Keratinocyte (primary cell): ENCODE measurements around the gene DCDC2. TPM values are rescaled to one million over a fixed set of nuclear protein-coding genes. Genes with fewer than 3 reads are reported as not detected.
"Not testable (repeated sequence)": the region's sequence is repeated elsewhere in the genome, so short reads cannot be mapped to it uniquely, and the experiment has no call there.

ENCODE experiments used
- DNase-seq: peaks from one replicate; pipeline ENCODE4 v3.0.0-alpha.2; 2011; ENCODE audit warnings: low read depth, missing footprints, low spot score
- FAIRE-seq: peaks from 2 replicates; lab custom pipeline; 2011; peaks lifted over from hg19 to GRCh38; lab: Jason Lieb, UNC
- H2AFZ ChIP-seq: 2 replicates; pipeline ENCODE4 v1.6.0; 2012; ENCODE audit warnings: low read length, control low read depth, inconsistent platforms; ENCODE audit not compliant: control insufficient read depth
- H3K27ac ChIP-seq: 2 replicates; pipeline ENCODE4 v1.5.1; 2011; ENCODE audit warnings: low read length; ENCODE audit not compliant: control insufficient read depth, insufficient read depth
- H3K27me3 ChIP-seq: 3 replicates; pipeline ENCODE4 v1.6.0; 2011; ENCODE audit warnings: low read length; ENCODE audit not compliant: control insufficient read depth, insufficient read depth; ENCODE audit errors: extremely low read depth
- H3K36me3 ChIP-seq, 2 experiments: 2 replicates in 1 of 2; 3 replicates in 1 of 2; pipeline ENCODE4 v1.5.1; 2011; ENCODE audit warnings: low read length in 2 of 2, mild to moderate bottlenecking in 1 of 2; ENCODE audit not compliant: control insufficient read depth in 2 of 2, insufficient read depth in 2 of 2; ENCODE audit errors: extremely low read depth in 1 of 2
- H3K4me1 ChIP-seq: 3 replicates; pipeline ENCODE4 v1.5.1; 2011; ENCODE audit warnings: low read length; ENCODE audit not compliant: control insufficient read depth, insufficient read depth; ENCODE audit errors: extremely low read depth
- H3K4me2 ChIP-seq: 3 replicates; pipeline ENCODE4 v1.6.0; 2011; ENCODE audit warnings: low read depth, low read length; ENCODE audit not compliant: control insufficient read depth, insufficient read depth; ENCODE audit errors: extremely low read depth
- H3K4me3 ChIP-seq, 3 experiments: fragments of 200-600 bp in 1 of 3; sonication (generic) in 1 of 3; 2 replicates in 2 of 3; 3 replicates in 1 of 3; pipeline ENCODE4 v1.5.1; 2011 to 2016; ENCODE audit warnings: low read length in 3 of 3, mild to moderate bottlenecking in 3 of 3, control low read depth in 2 of 3, inconsistent platforms in 1 of 3, low read depth in 1 of 3, mixed read lengths in 1 of 3, mixed run types in 1 of 3, moderate library complexity in 1 of 3; ENCODE audit not compliant: control insufficient read depth in 2 of 3, insufficient read depth in 2 of 3; ENCODE audit errors: extremely low read depth in 1 of 3
- H3K79me2 ChIP-seq: 2 replicates; pipeline ENCODE4 v1.6.0; 2012; ENCODE audit warnings: low read length; ENCODE audit not compliant: control insufficient read depth, insufficient read depth
- H3K9ac ChIP-seq: 3 replicates; pipeline ENCODE4 v1.6.0; 2011; ENCODE audit warnings: low read length; ENCODE audit not compliant: control insufficient read depth, insufficient read depth; ENCODE audit errors: extremely low read depth
- H3K9me1 ChIP-seq: 3 replicates; pipeline ENCODE4 v1.6.0; 2011; ENCODE audit warnings: low read length; ENCODE audit not compliant: control insufficient read depth, insufficient read depth; ENCODE audit errors: extremely low read depth
- H3K9me3 ChIP-seq: 2 replicates; pipeline ENCODE4 v1.5.1; 2012; ENCODE audit warnings: low read depth, low read length; ENCODE audit not compliant: control insufficient read depth
- H4K20me1 ChIP-seq: 3 replicates; pipeline ENCODE4 v1.6.0; 2011; ENCODE audit warnings: low read length; ENCODE audit not compliant: control insufficient read depth, insufficient read depth; ENCODE audit errors: extremely low read depth
- CTCF ChIP-seq, 3 experiments: IDR thresholded peaks in 1 of 3; conservative IDR thresholded peaks in 1 of 3; optimal IDR thresholded peaks in 1 of 3; 2 replicates in 2 of 3; 3 replicates in 1 of 3; pipeline versions ENCODE3 to v1.5.1; 2011; ENCODE audit warnings: low read length in 3 of 3, mild to moderate bottlenecking in 3 of 3, moderate library complexity in 2 of 3, control low read depth in 1 of 3, inconsistent platforms in 1 of 3; ENCODE audit not compliant: insufficient read depth in 2 of 3; ENCODE audit errors: extremely low read depth in 1 of 3
- EZH2 ChIP-seq: IDR thresholded peaks from one replicate; pipeline ENCODE4 v1.6.1; 2012; ENCODE audit warnings: inconsistent platforms, mild to moderate bottlenecking, low read length, moderate library complexity
- dilution Hi-C: fragments of 300-500 bp; cut with MboI; formaldehyde crosslinking; loops from one replicate; pipeline ENCODE4 v1.7.0; 2020; ENCODE audit warnings: low sequenced_read_pairs; ENCODE audit not compliant: extremely low pct_ligation_motif_present
- polyA plus RNA-seq, 5 experiments: library from polyadenylated mRNA; depleted of rRNA in 3 of 5; stranded (reverse) in 3 of 5; stranded (forward) in 1 of 5; unstranded in 1 of 5; fragments of >200 nt; gene quantifications; 1 replicate in 1 of 5; 2 replicates in 3 of 5; 3 replicates in 1 of 5; pipeline versions ENCODE4 v1.2.1 to v1.2.3, GENCODE V29; 2011 to 2012; ENCODE audit warnings: missing spikeins in 2 of 5, low read depth in 1 of 5, low replicate concordance in 1 of 5

Gene DCDC2
- polyA plus RNA-seq, 1 donor (not counting 4 experiments of a cell fraction or from before 2014, with no cell fraction given) = 0.10 TPM

GRCh38 chr6:24376871-24377270, 19.0 kb upstream of the DCDC2 start:
- Histone ChIP-seq H3K9me1 (no peaks in the 10 kb centered on the region), H3K4me2 (no peak overlapping the region), H3K9me3 (no peaks in the 10 kb centered on the region), H3K27me3 (no peaks in the 10 kb centered on the region), H3K9ac (no peak overlapping the region), H4K20me1 (no peaks in the 10 kb centered on the region), H3K4me3 (no peak overlapping the region), H3K4me1 (no peaks in the 10 kb centered on the region), H3K27ac (no peak overlapping the region), H2AFZ (no peak overlapping the region), H3K79me2 (no peaks in the 10 kb centered on the region), H3K36me3 (no peaks in the 10 kb centered on the region)
- no peak for DNase-seq
- dilution Hi-C loops = loop anchor here (25.0 kb wide), 1 partner anchor 90 kb away; no protein-coding TSS in a partner anchor
- no peak for FAIRE-seq
- TF ChIP-seq EZH2 = no peak
- no peak for TF ChIP-seq CTCF (optimal IDR thresholded peaks at IDR 0.05 in 1 of 3, IDR thresholded peaks at IDR 0.05 in 1 of 3, conservative IDR thresholded peaks at IDR 0.05 in 1 of 3; ENCODE audit: extremely low read depth in 1 of 3, insufficient read depth in 2 of 3, low read length in 3 of 3)

- TF ChIP-seq EZH2 = no peak
- no peaks in the 10 kb centered on the region for H3K9me1 ChIP-seq
- no peak overlapping the region for H3K9ac ChIP-seq
- H3K79me2 ChIP-seq = no peaks in the 10 kb centered on the region
- H3K27me3 ChIP-seq = no peaks in the 10 kb centered on the region
- H3K36me3 ChIP-seq = no peaks in the 10 kb centered on the region
- no peaks in the 10 kb centered on the region for H3K4me1 ChIP-seq
- H2AFZ ChIP-seq = no peak overlapping the region
- dilution Hi-C loops = loop anchor here (25.0 kb wide), 1 partner anchor 87 kb away; no protein-coding TSS in a partner anchor
- no peak for DNase-seq
- FAIRE-seq = no peak
- H3K4me2 ChIP-seq = no peak overlapping the region
- H3K4me3 ChIP-seq = no peak overlapping the region
- no peaks in the 10 kb centered on the region for H3K9me3 ChIP-seq
- no peak overlapping the region for H3K27ac ChIP-seq
- H4K20me1 ChIP-seq = no peaks in the 10 kb centered on the region
Measured at GRCh38 chr6:24374612-24375011, 16.8 kb upstream of the DCDC2 start.

- H3K79me2 ChIP-seq, H3K27me3 ChIP-seq, H3K27ac ChIP-seq, H4K20me1 ChIP-seq, DNase-seq, H3K4me2 ChIP-seq, H3K4me3 ChIP-seq, H3K36me3 ChIP-seq, H2AFZ ChIP-seq, FAIRE-seq, H3K4me1 ChIP-seq, H3K9ac ChIP-seq, H3K9me1 ChIP-seq, H3K9me3 ChIP-seq, dilution Hi-C loops: not testable (repeated sequence)
Measured at GRCh38 chr6:24365103-24365633, 7.3 kb upstream of the DCDC2 start.

GRCh38 chr6:24362363-24362762, 4.5 kb upstream of the DCDC2 start:
- H3K9me1 ChIP-seq, dilution Hi-C loops, H3K36me3 ChIP-seq, DNase-seq, H4K20me1 ChIP-seq, H3K4me3 ChIP-seq, H3K79me2 ChIP-seq, H3K4me2 ChIP-seq, H3K9ac ChIP-seq, FAIRE-seq, H3K27ac ChIP-seq, H3K9me3 ChIP-seq, H2AFZ ChIP-seq: not testable (repeated sequence)
- H3K27me3 ChIP-seq = peaks cover 11% of the 10 kb centered on the region
- peaks cover 11% of the 10 kb centered on the region for H3K4me1 ChIP-seq
